GM23338 (cell line): ENCODE results near the gene NPHS1. TPM values are rescaled to one million over a fixed set of nuclear protein-coding genes. Genes with fewer than 3 reads are reported as not detected.

Experiments used
- ATAC-seq: fragments of 200-7000 bp; cut with Tn5 transposase; 3 replicates; pipeline ENCODE4 v1.9.1; 2020
- DNase-seq: peaks from one replicate; pipeline ENCODE4 v3.0.0-alpha.2; 2015; ENCODE audit warnings: low spot score
- H2AFZ ChIP-seq: fragments of 200-600 bp; sonication (generic); 2 replicates; pipeline ENCODE4 v1.8.0; 2016; ENCODE audit warnings: antibody characterized with exemption, mild to moderate bottlenecking, moderate library complexity
- H3F3A ChIP-seq: fragments of 200-600 bp; sonication (generic); replicated peaks from 2 replicates; pipeline ENCODE4 v1.8.0; 2017; ENCODE audit warnings: antibody characterized with exemption, mixed run types, low read depth
- H3K27ac ChIP-seq: fragments of 200-600 bp; sonication (generic); 2 replicates; pipeline ENCODE4 v1.6.1; 2016; ENCODE audit warnings: low read depth
- H3K27me3 ChIP-seq: fragments of 200-600 bp; sonication (generic); 2 replicates; pipeline ENCODE4 v1.8.0; 2016; ENCODE audit warnings: mild to moderate bottlenecking, mixed run types, moderate library complexity; ENCODE audit not compliant: insufficient read depth
- H3K36me3 ChIP-seq: fragments of 200-600 bp; sonication (generic); 2 replicates; pipeline ENCODE4 v1.8.0; 2016; ENCODE audit warnings: mild to moderate bottlenecking; ENCODE audit not compliant: insufficient read depth
- H3K4me1 ChIP-seq: fragments of 200-600 bp; sonication (generic); 2 replicates; pipeline ENCODE4 v1.8.0; 2016; ENCODE audit warnings: mild to moderate bottlenecking, moderate library complexity; ENCODE audit not compliant: insufficient read depth
- H3K4me2 ChIP-seq: fragments of 200-600 bp; sonication (generic); 2 replicates; pipeline ENCODE4 v1.7.1; 2017; ENCODE audit warnings: mixed run types
- H3K4me3 ChIP-seq: fragments of 200-600 bp; sonication (generic); 2 replicates; pipeline ENCODE4 v1.6.1; 2016; ENCODE audit warnings: mixed run types
- H3K79me2 ChIP-seq: fragments of 200-600 bp; sonication (generic); replicated peaks from 2 replicates; pipeline ENCODE4 v1.8.0; 2017; ENCODE audit warnings: mild to moderate bottlenecking; ENCODE audit not compliant: insufficient read depth
- H3K9me2 ChIP-seq: fragments of 200-600 bp; sonication (generic); 2 replicates; pipeline ENCODE4 v1.8.0; 2017; ENCODE audit not compliant: insufficient read depth
- H4K20me1 ChIP-seq: fragments of 200-600 bp; sonication (generic); replicated peaks from 2 replicates; pipeline ENCODE4 v1.8.0; 2017; ENCODE audit warnings: mild to moderate bottlenecking; ENCODE audit not compliant: insufficient read depth
- H3K27ac Mint-ChIP-seq: 2 replicates; pipeline ENCODE4 v1.8.0; 2020; ENCODE audit warnings: inconsistent platforms, mild to moderate bottlenecking, moderate library complexity, mixed read lengths
- H3K27me3 Mint-ChIP-seq: 3 replicates; pipeline ENCODE4 v1.8.0; 2022; ENCODE audit warnings: low read depth, mild to moderate bottlenecking, moderate library complexity, mixed read lengths, inconsistent platforms; ENCODE audit not compliant: insufficient read depth, poor library complexity
- H3K36me3 Mint-ChIP-seq: 3 replicates; pipeline ENCODE4 v1.8.0; 2021; ENCODE audit warnings: low read depth, mild to moderate bottlenecking, inconsistent platforms, moderate library complexity, mixed read lengths
- H3K4me1 Mint-ChIP-seq: 3 replicates; pipeline ENCODE4 v1.8.0; 2020; ENCODE audit warnings: mild to moderate bottlenecking, inconsistent platforms, mixed read lengths
- H3K4me3 Mint-ChIP-seq: 3 replicates; pipeline ENCODE4 v1.8.0; 2021; ENCODE audit warnings: moderate library complexity, mild to moderate bottlenecking, inconsistent platforms, mixed read lengths
- H3K9me3 Mint-ChIP-seq: 3 replicates; pipeline ENCODE4 v1.8.0; 2020; ENCODE audit warnings: moderate library complexity, mild to moderate bottlenecking, inconsistent platforms, mixed read lengths
- CREB1 ChIP-seq: fragments of 250-450 bp; sonication (Bioruptor Pico); IDR thresholded peaks from 2 replicates; pipeline ENCODE4 v1.5.0; 2020; ENCODE audit warnings: low read depth, mild to moderate bottlenecking, moderate library complexity
- CTCF ChIP-seq, 2 experiments: fragments of 200-600 bp in 1 of 2; sonication (generic) in 1 of 2; conservative IDR thresholded peaks; 2 replicates each; pipeline versions ENCODE4 v1.5.1 to v1.6.1; 2016 to 2017; ENCODE audit warnings: antibody characterized with exemption in 2 of 2, low read depth in 2 of 2, mild to moderate bottlenecking in 2 of 2, moderate library complexity in 1 of 2
- ETS1 ChIP-seq: IDR thresholded peaks from 2 replicates; pipeline ENCODE4 v1.6.1; 2016; ENCODE audit warnings: antibody characterized with exemption
- EZH2 ChIP-seq: fragments of 200-600 bp; sonication (generic); IDR thresholded peaks from one replicate; pipeline ENCODE4 v1.8.0; 2017; ENCODE audit warnings: antibody characterized with exemption, mild to moderate bottlenecking, low read depth; ENCODE audit not compliant: unreplicated experiment
- EZH2phosphoT487 ChIP-seq: fragments of 200-600 bp; sonication (generic); IDR thresholded peaks from one replicate; pipeline ENCODE4 v1.8.1; 2018; ENCODE audit warnings: antibody characterized with exemption; ENCODE audit not compliant: unreplicated experiment
- JUNB ChIP-seq: IDR thresholded peaks from one replicate; pipeline ENCODE4 v1.6.1; 2016; ENCODE audit warnings: antibody characterized with exemption; ENCODE audit not compliant: unreplicated experiment
- NANOG ChIP-seq: IDR thresholded peaks from 2 replicates; pipeline ENCODE4 v1.6.1; 2016; ENCODE audit warnings: antibody characterized with exemption, borderline replicate concordance
- POLR2AphosphoS5 ChIP-seq: IDR thresholded peaks from 2 replicates; pipeline ENCODE4 v1.6.1; 2016; ENCODE audit warnings: antibody characterized with exemption, low read depth
- REST ChIP-seq: IDR thresholded peaks from one replicate; pipeline ENCODE4 v1.6.1; 2018; ENCODE audit warnings: antibody characterized with exemption; ENCODE audit not compliant: unreplicated experiment
- ZNF331 ChIP-seq: fragments of 250-450 bp; sonication (Bioruptor Pico); IDR thresholded peaks from 2 replicates; pipeline ENCODE4 v1.5.0; 2020; ENCODE audit warnings: low read depth, mild to moderate bottlenecking, moderate library complexity
- ZNF462 ChIP-seq: fragments of 250-450 bp; sonication (Bioruptor Pico); IDR thresholded peaks from 2 replicates; pipeline ENCODE4 v1.5.0; 2020; ENCODE audit warnings: mild to moderate bottlenecking, moderate library complexity
- polyA plus RNA-seq: library from polyadenylated mRNA; unstranded; fragments of >200 nt; fragmentation: Nextera tagmentation; extraction: Ambion mirVana; gene quantifications from 2 replicates; pipeline ENCODE4 v1.2.1, GENCODE V29; 2016
- total RNA-seq: library from RNA; depleted of rRNA; stranded (reverse); fragments of >200 nt; shearing (Covaris generic); gene quantifications from 2 replicates; pipeline ENCODE4 v1.2.3, GENCODE V29; 2014

The NPHS1 gene
- total and polyA plus RNA-seq, 2 experiments from 2014 or later: 1.0 to 1.3 TPM

- no peak for TF ChIP-seq ZNF462 (CRISPR knock-in tag)
- no peak for TF ChIP-seq CREB1
- TF ChIP-seq EZH2phosphoT487: no peak
- no peak for TF ChIP-seq JUNB
- TF ChIP-seq NANOG: no peak
- no peak for TF ChIP-seq POLR2AphosphoS5
These were observed 36.1 kb upstream of the NPHS1 start (continued) for GRCh38 chr19:35888398-35888797.

- peaks cover 45% of the 10 kb centered on the region for H3K36me3 Mint-ChIP-seq
- H3K4me1 ChIP-seq: no peaks in the 10 kb centered on the region
- ATAC-seq: no peak
- H3K27ac ChIP-seq: no peak overlapping the region
- no peak overlapping the region for H3K4me3 ChIP-seq
- no peaks in the 10 kb centered on the region for H3K9me3 Mint-ChIP-seq
- H3K9me2 ChIP-seq: no peaks in the 10 kb centered on the region
- DNase-seq: no peak
- no peak overlapping the region for H3K4me2 ChIP-seq
- no peaks in the 10 kb centered on the region for H3K79me2 ChIP-seq
- H3K4me1 Mint-ChIP-seq: no peaks in the 10 kb centered on the region
- peaks cover 8% of the 10 kb centered on the region; the same call in 1 of the 2 replicates for H3K36me3 ChIP-seq
- H4K20me1 ChIP-seq: peaks cover 4% of the 10 kb centered on the region; the same call in 1 of the 2 replicates
- H3K27ac Mint-ChIP-seq: no peak overlapping the region
- H3K27me3 ChIP-seq: no peaks in the 10 kb centered on the region
- H3K27me3 Mint-ChIP-seq: peaks cover 13% of the 10 kb centered on the region
- no peak overlapping the region for H2AFZ ChIP-seq
- no peaks in the 10 kb centered on the region for H3F3A ChIP-seq
- no peak overlapping the region for H3K4me3 Mint-ChIP-seq
- no peak for TF ChIP-seq EZH2phosphoT487
- no peak for TF ChIP-seq NANOG
- no peak for TF ChIP-seq ZNF331 (CRISPR knock-in tag)
- no peak for TF ChIP-seq ETS1
- TF ChIP-seq CTCF (conservative IDR thresholded peaks at IDR 0.05; ENCODE audit: low read depth in 2 of 2): no peak
- no peak for TF ChIP-seq JUNB
- TF ChIP-seq POLR2AphosphoS5: no peak
- TF ChIP-seq REST: no peak
- TF ChIP-seq EZH2: no peak
These were observed 34.9 kb upstream of the NPHS1 start for GRCh38 chr19:35887197-35887596.
